Neural crest cell (in vitro differentiated cells): ENCODE data around the gene EMP1. TPM values are rescaled to one million over a fixed set of nuclear protein-coding genes. Genes with fewer than 3 reads are reported as not detected.
A peak's percentile ranks its signal among the peaks of the same experiment; 100 is the strongest.

Experiments used
- DNase-seq: peaks from one replicate; pipeline ENCODE4 v3.0.0; 2021; ENCODE audit warnings: low read depth, mixed read lengths, low spot score
- H3K27ac Mint-ChIP-seq: one replicate; pipeline ENCODE4 v1.8.0; 2021; ENCODE audit warnings: mild to moderate bottlenecking, mixed read lengths; ENCODE audit not compliant: unreplicated experiment
- H3K27me3 Mint-ChIP-seq: 2 replicates; pipeline ENCODE4 v1.8.0; 2021; ENCODE audit warnings: low read depth, mild to moderate bottlenecking, mixed read lengths
- H3K36me3 Mint-ChIP-seq: 2 replicates; pipeline ENCODE4 v1.8.0; 2021; ENCODE audit warnings: low read depth, mild to moderate bottlenecking, mixed read lengths
- H3K4me1 Mint-ChIP-seq: 2 replicates; pipeline ENCODE4 v1.8.0; 2021; ENCODE audit warnings: mixed read lengths
- H3K4me3 Mint-ChIP-seq: one replicate; pipeline ENCODE4 v1.8.0; 2021; ENCODE audit warnings: mild to moderate bottlenecking, mixed read lengths
- H3K9me3 Mint-ChIP-seq: 2 replicates; pipeline ENCODE4 v1.8.0; 2021; ENCODE audit warnings: mixed read lengths
- total RNA-seq: library from RNA; stranded (reverse); gene quantifications from 2 replicates; pipeline ENCODE4 v1.2.1, GENCODE V29; 2021
- TF ChIP-seq, protein P1 (sequence below): fragments of 200-600 bp; sonication (generic); conservative IDR thresholded peaks from 2 replicates; pipeline ENCODE4 v1.5.0; 2021; ENCODE audit warnings: antibody characterized with exemption, mild to moderate bottlenecking

Gene EMP1
- total RNA-seq, 1 donor from 2014 or later = 0.68 TPM

DNA sequence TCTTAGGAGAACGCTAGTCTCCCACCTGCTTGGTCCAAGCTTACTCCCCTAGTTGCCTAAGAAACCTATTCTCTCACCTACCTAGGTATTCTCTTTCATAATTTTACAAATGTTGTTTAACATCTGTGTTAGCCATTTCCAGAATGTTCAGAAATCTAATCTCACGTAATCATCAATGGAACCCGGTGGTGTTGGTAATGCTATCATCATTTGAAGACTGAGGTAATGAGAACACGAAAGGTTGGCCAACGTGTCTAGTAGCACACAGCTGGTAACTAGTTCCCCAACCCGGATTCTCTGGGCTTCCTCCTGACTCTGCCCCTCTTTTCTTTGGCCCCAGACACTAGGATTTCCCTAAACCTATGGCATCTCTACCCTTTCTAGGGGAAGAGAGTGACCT, 43.8 kb upstream of the EMP1 start:
- Mint-ChIP-seq H3K4me1 (no peaks in the 10 kb centered on the region), H3K36me3 (no peaks in the 10 kb centered on the region), H3K27ac (no peak overlapping the region), H3K9me3 (peaks cover 13% of the 10 kb centered on the region), H3K4me3 (no peak overlapping the region), H3K27me3 (no peaks in the 10 kb centered on the region)
- TF ChIP-seq, protein P1, sequence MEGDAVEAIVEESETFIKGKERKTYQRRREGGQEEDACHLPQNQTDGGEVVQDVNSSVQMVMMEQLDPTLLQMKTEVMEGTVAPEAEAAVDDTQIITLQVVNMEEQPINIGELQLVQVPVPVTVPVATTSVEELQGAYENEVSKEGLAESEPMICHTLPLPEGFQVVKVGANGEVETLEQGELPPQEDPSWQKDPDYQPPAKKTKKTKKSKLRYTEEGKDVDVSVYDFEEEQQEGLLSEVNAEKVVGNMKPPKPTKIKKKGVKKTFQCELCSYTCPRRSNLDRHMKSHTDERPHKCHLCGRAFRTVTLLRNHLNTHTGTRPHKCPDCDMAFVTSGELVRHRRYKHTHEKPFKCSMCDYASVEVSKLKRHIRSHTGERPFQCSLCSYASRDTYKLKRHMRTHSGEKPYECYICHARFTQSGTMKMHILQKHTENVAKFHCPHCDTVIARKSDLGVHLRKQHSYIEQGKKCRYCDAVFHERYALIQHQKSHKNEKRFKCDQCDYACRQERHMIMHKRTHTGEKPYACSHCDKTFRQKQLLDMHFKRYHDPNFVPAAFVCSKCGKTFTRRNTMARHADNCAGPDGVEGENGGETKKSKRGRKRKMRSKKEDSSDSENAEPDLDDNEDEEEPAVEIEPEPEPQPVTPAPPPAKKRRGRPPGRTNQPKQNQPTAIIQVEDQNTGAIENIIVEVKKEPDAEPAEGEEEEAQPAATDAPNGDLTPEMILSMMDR = no peak
- no peak for DNase-seq

DNA sequence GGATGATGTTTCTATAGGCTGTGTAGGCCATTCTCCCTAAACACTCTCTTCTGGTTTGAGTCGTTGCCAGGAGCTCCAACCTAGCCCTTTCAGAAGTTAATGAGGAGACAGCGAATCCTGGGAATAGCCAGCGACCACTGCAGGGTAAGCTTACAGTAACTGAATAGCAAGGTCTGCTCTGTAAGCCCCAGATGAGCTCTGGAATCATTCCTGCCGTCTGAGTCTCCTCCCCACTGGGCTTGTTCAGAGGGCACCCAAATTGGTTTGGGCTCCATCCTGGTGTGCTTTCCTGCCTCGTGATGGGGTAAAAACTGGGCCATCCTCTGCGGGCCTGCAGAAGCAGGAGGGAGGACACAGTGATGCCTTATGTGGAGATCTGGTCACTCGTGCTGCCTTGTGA, 43.3 kb upstream of the EMP1 start:
- Mint-ChIP-seq H3K4me3 (no peak overlapping the region), H3K4me1 (no peaks in the 10 kb centered on the region), H3K27me3 (no peaks in the 10 kb centered on the region), H3K9me3 (peaks cover 13% of the 10 kb centered on the region), H3K36me3 (no peaks in the 10 kb centered on the region), H3K27ac (no peak overlapping the region)
- TF ChIP-seq, protein P1 = no peak
- DNase-seq = no peak

DNA sequence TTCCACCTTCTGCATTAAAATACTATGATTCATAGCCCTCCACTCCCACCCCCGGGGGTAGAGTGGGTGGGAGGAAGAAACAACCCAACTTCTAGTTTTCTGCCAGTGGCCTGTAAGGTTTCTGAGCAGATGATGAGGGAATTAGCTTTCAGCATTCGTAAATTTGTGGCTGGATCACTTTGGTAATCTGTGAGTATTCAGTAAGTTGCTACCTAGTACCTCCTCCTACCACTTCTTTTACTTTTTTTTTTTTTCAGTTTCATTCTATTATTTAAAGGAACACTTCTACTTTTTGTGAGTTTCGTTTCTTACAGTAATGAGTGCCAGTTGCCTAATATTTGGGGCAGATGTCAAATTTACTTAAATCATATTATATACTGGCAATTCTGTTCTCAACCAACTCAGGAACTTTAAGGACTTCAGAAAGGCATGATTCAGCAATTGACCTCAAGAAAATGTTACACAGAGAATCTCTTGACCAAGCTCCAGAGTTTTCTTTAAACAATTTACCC, 42.4 kb upstream of the EMP1 start:
- no peak for DNase-seq
- Mint-ChIP-seq H3K27ac (no peak overlapping the region), H3K27me3 (no peaks in the 10 kb centered on the region), H3K4me1 (no peaks in the 10 kb centered on the region), H3K4me3 (no peak overlapping the region), H3K9me3 (peaks cover 13% of the 10 kb centered on the region), H3K36me3 (no peaks in the 10 kb centered on the region)
- TF ChIP-seq, protein P1 = no peak

DNA sequence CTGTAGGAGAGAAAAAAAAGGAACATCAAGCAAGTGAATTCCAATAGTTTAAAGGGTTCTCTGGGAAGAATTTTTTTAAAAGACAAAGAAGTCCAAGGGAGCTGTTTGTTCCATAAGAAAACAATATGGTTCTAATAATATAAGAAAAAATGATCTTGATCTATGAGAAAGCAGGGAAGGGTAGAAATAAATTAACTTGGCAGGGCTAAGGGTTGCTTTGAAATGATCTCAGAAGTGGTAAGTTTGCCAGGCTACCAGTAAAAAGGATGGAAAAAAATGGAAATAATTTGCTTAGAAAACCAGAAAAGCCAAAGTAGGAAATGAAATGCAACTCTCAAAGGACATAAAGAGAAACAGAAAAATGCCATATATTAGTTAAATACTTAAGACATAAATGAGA, 41.7 kb upstream of the EMP1 start:
- Mint-ChIP-seq H3K27me3 (no peaks in the 10 kb centered on the region), H3K4me3 (no peak overlapping the region), H3K9me3 (peaks cover 8% of the 10 kb centered on the region), H3K36me3 (no peaks in the 10 kb centered on the region), H3K4me1 (no peaks in the 10 kb centered on the region), H3K27ac (no peak overlapping the region)
- DNase-seq = no peak
- TF ChIP-seq, protein P1 = no peak

DNA sequence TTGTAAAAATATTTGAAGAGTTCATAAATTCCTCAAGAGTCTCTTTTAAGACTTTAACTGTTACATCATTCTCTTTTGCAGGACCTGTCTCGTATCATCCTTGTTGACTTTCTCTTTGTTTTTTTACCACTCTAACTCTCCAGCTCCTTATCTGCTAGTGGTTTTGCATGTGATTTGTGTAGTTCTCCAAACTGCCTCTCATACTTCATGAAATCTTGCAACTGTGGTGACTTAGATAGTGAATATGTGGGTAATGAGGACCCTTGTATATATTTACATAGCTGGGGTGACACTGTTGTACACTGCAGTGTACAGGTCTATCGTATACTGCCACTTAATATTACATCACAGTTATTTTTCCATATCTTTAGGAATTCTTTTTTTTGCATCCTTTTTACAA, 40.2 kb upstream of the EMP1 start:
- Mint-ChIP-seq H3K9me3 (peaks cover 7% of the 10 kb centered on the region), H3K36me3 (no peaks in the 10 kb centered on the region), H3K27me3 (no peaks in the 10 kb centered on the region), H3K4me1 (no peaks in the 10 kb centered on the region), H3K4me3 (no peak overlapping the region), H3K27ac (no peak overlapping the region)
- TF ChIP-seq, protein P1 = no peak
- DNase-seq = no peak

DNA sequence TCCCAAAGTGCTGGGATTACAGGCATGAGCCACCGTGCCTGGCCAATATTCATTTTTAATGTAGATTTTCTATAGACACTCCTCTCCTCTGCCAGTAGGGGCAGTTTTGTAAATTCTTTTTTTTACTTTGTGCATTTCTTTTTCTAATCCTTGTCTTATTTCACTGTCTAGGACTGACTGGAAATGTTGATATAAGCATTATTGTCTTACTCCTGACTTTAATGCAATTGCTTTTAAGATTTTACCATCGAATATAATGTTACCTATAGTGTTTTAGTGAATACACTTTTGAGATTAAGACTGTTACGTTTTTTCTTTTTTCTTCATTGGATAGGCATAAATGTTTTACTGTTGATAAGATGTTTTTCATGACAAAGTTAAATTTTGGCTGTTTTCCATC, 35.4 kb upstream of the EMP1 start:
- Mint-ChIP-seq H3K4me3 (no peak overlapping the region), H3K4me1 (no peaks in the 10 kb centered on the region), H3K27ac (no peak overlapping the region), H3K36me3 (no peaks in the 10 kb centered on the region), H3K27me3 (no peaks in the 10 kb centered on the region), H3K9me3 (no peaks in the 10 kb centered on the region)
- no peak for DNase-seq
- TF ChIP-seq, protein P1 = peak; percentile 72
